Psoas muscle (tissue), 8 donors: ENCODE measurements around the gene SLC39A13. TPM values are rescaled to one million over a fixed set of nuclear protein-coding genes. Genes with fewer than 3 reads are reported as not detected.
A peak's percentile ranks its signal among the peaks of the same experiment; 100 is the strongest.

Experiments
- ATAC-seq, 4 donors: fragments of 200-7000 bp; cut with Tn5 transposase; one replicate each; pipeline ENCODE4 v1.9.1; 2020; ENCODE audit warnings: moderate library complexity in 3 of 4, mild to moderate bottlenecking in 2 of 4
- DNase-seq, 2 donors: peaks; one replicate each; pipeline ENCODE4 v3.0.0-alpha.2; 2020
- H3K27ac ChIP-seq: fragments of 200-600 bp; one replicate; pipeline ENCODE4 v1.8.0; 2022
- H3K27me3 ChIP-seq, 3 donors: fragments of 200-600 bp in 1 of 3; one replicate each; pipeline versions ENCODE4 v1.6.1 to v1.8.0; 2013 to 2022; ENCODE audit warnings: low read length in 2 of 3, mild to moderate bottlenecking in 2 of 3, moderate library complexity in 1 of 3; ENCODE audit not compliant: insufficient read depth in 3 of 3
- H3K36me3 ChIP-seq, 2 donors: fragments of 200-600 bp in 1 of 2; one replicate each; pipeline versions ENCODE4 v1.6.1 to v1.8.0; 2013 to 2022; ENCODE audit warnings: low read depth in 1 of 2, mild to moderate bottlenecking in 1 of 2, moderate library complexity in 1 of 2; ENCODE audit not compliant: insufficient read depth in 1 of 2
- H3K4me1 ChIP-seq: fragments of 200-600 bp; one replicate; pipeline ENCODE4 v1.8.0; 2022
- H3K4me3 ChIP-seq: fragments of 200-600 bp; one replicate; pipeline ENCODE4 v1.8.0; 2022; ENCODE audit warnings: mild to moderate bottlenecking
- H3K9me3 ChIP-seq: fragments of 200-600 bp; one replicate; pipeline ENCODE4 v1.8.0; 2022
- CTCF ChIP-seq: fragments of 200-600 bp; IDR thresholded peaks from one replicate; pipeline ENCODE4 v1.8.0; 2022; ENCODE audit warnings: antibody characterized with exemption
- WGBS, 3 donors: extraction: QIAGEN DNeasy Blood & Tissue Kit; methylation state at CpG; one replicate each; pipeline versions ENCODE4 v1.1.6 to v1.1.7; 2013; 5-methylcytosine and 5-hydroxymethylcytosine counted together
- intact Hi-C, 2 donors: fragments of 100-400 bp; cut with DNase I; formaldehyde crosslinking; loops; one replicate each; pipeline versions ENCODE4 v1.11.0 to v1.14.2; 2022
- polyA plus RNA-seq, 3 donors: library from polyadenylated mRNA; stranded (reverse); fragments of 200-250 nt; gene quantifications; one replicate each; pipeline ENCODE4 v1.2.3, GENCODE V29; 2013
- total RNA-seq, 4 donors: library from RNA; stranded (reverse); fragmentation: NEBNext Ultra II Directional in 2 of 4; extraction: Animal tissue kit (Norgen Biotek cat#: 25700) in 2 of 4; gene quantifications; one replicate each; pipeline versions ENCODE4 v1.2.1 to v1.2.4, GENCODE V29; 2021 to 2023
- donor health status: healthy with polysubstance abuse.
- donor health status: DM: no; HTN: no; CAD: no; lungs with moderate emphysema.
- donor health status: Bipolar disorder and iron deficiency.
- donor health status: healthy.
- donor health status: DM: yes; HTN: yes; CAD: no.
- donor health status: DM: no; HTN: no; CAD: no.
- donor health status: DM: no; HTN: no; CAD: no.
- donor health status: DM: yes; HTN: yes; CAD: no.

Gene SLC39A13
- total and polyA plus RNA-seq, 7 donors: 14.7 to 35.3 (median 26.9) TPM

DNA sequence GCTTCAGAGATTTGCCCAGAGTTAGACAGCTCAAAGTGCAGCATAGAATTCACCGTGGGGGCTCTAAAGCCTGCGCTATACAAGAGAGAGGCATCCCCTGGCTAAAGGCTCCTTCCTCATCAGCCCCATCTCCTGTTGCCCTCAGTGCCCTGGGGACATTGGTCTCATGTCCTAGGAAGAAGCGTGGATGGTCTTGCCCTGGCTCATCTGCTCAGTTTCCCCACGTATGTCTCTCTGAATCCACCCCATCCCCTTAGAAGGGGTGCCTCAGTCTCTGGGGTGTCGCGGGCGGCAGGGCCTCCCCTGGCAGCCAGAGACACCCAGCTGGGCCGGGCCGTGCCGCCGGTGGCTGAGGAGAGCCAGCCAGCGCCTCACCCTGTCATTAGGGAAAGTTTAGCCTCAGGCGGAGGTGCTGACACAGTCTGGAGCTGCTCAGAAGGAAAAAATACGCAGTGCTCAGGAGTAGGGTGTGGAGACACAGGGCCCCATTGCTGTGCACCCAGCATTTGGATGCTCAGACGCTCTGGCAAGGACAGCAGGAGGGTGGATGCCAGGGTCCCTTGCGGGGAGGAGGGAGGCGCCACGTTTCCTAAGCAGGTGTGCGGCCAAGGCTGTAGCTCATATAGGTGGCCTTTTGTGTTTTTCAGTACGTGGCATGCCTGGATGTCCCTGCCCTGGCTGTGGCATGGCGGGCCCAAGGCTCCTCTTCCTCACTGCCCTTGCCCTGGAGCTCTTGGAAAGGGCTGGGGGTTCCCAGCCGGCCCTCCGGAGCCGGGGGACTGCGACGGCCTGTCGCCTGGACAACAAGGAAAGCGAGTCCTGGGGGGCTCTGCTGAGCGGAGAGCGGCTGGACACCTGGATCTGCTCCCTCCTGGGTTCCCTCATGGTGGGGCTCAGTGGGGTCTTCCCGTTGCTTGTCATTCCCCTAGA is 1.3 kb downstream of the SLC39A13 start:
- ATAC-seq (no peak), DNase-seq (no peak)
- Histone ChIP-seq H3K4me1 (peaks cover 23% of the 10 kb centered on the region), H3K4me3 (peak overlapping the region; percentile 86), H3K36me3 (peaks cover 8 to 35% of the 10 kb centered on the region in 2 donors), H3K9me3 (no peaks in the 10 kb centered on the region), H3K27me3 (no peaks in the 10 kb centered on the region), H3K27ac (peak overlapping the region; percentile 86)
- intact Hi-C loops: loop anchor here in 1 of 2 donors (5.0 kb wide), 1 partner anchor 37 kb away; no protein-coding TSS in a partner anchor
- 68 to 79% (median 70%) methylated on average over 31 of the region's 31 CpGs for WGBS, 3 donors
- TF ChIP-seq CTCF: no peak

GRCh38 chr11:47410370-47411264 is 2.2 kb downstream of the SLC39A13 start:
- ATAC-seq (no peak), DNase-seq (no peak)
- Histone ChIP-seq H3K9me3 (no peaks in the 10 kb centered on the region), H3K4me3 (no peak overlapping the region), H3K4me1 (peaks cover 32% of the 10 kb centered on the region), H3K36me3 (peaks cover 8 to 42% of the 10 kb centered on the region in 2 donors), H3K27ac (no peak overlapping the region), H3K27me3 (no peaks in the 10 kb centered on the region)
- WGBS, 3 donors: 59 to 75% (median 60%) methylated on average over 12 of the region's 12 CpGs
- intact Hi-C loops: no loop called here
- TF ChIP-seq CTCF: no peak

GRCh38 chr11:47411884-47412746 is 3.7 kb downstream of the SLC39A13 start:
- peaks cover 8 to 48% of the 10 kb centered on the region in 2 donors for H3K36me3 ChIP-seq

More at GRCh38 chr11:47411884-47412746, 3.7 kb downstream of the SLC39A13 start:
- peak; percentile 64 for TF ChIP-seq CTCF
- ATAC-seq: no peak
- 45 to 69% (median 59%) methylated on average over 11 to 12 of the region's 12 CpGs for WGBS, 3 donors
- Histone ChIP-seq H3K4me1 (peaks cover 43% of the 10 kb centered on the region), H3K9me3 (no peaks in the 10 kb centered on the region), H3K27me3 (no peaks in the 10 kb centered on the region), H3K4me3 (no peak overlapping the region), H3K27ac (no peak overlapping the region)
- intact Hi-C loops: no loop called here
- DNase-seq: peak; percentile 63 to 82
